Right atrium auricular region (tissue), 2 donors: Measurements from ENCODE around the gene EFNA3. TPM values are rescaled to one million over a fixed set of nuclear protein-coding genes. Genes with fewer than 3 reads are reported as not detected.

Experiments used
- DNase-seq: peaks from one replicate; pipeline ENCODE4 v3.0.0-alpha.2; 2019; ENCODE audit warnings: low spot score
- H3K27ac ChIP-seq, 2 donors: fragments of 200-600 bp; sonication (generic); 1 replicate in 1 of 2; 2 replicates in 1 of 2; pipeline ENCODE4 v1.5.1; 2016 to 2019
- H3K27me3 ChIP-seq, 2 donors: fragments of 200-600 bp; sonication (generic); one replicate each; pipeline versions ENCODE4 v1.5.1 to v1.6.0; 2017 to 2019
- H3K36me3 ChIP-seq: fragments of 200-600 bp; sonication (generic); one replicate; pipeline ENCODE4 v1.5.1; 2016
- H3K4me1 ChIP-seq, 2 donors: fragments of 200-600 bp; sonication (generic); one replicate each; pipeline versions ENCODE4 v1.5.1 to v1.6.0; 2017 to 2019
- H3K4me3 ChIP-seq, 2 donors: fragments of 200-600 bp; sonication (generic); 1 replicate in 1 of 2; 2 replicates in 1 of 2; pipeline ENCODE4 v1.5.1; 2017 to 2019; ENCODE audit warnings: mild to moderate bottlenecking in 1 of 2, moderate library complexity in 1 of 2
- H3K9me3 ChIP-seq, 2 donors: fragments of 200-600 bp; sonication (generic); one replicate each; pipeline ENCODE4 v1.5.1; 2019
- total RNA-seq, 2 donors: library from RNA; depleted of rRNA; stranded (reverse); fragments of >200 nt; gene quantifications; one replicate each; pipeline ENCODE4 v1.1.0, GENCODE V29; 2016
- TF ChIP-seq, protein P1 (sequence below), 2 donors: fragments of 200-600 bp; sonication (generic); IDR thresholded peaks; one replicate each; pipeline ENCODE4 v1.5.1; 2019; ENCODE audit warnings: antibody characterized with exemption in 2 of 2

The EFNA3 gene
- total RNA-seq, 2 donors from 2014 or later = 3.2 TPM; not detected in 1

DNA sequence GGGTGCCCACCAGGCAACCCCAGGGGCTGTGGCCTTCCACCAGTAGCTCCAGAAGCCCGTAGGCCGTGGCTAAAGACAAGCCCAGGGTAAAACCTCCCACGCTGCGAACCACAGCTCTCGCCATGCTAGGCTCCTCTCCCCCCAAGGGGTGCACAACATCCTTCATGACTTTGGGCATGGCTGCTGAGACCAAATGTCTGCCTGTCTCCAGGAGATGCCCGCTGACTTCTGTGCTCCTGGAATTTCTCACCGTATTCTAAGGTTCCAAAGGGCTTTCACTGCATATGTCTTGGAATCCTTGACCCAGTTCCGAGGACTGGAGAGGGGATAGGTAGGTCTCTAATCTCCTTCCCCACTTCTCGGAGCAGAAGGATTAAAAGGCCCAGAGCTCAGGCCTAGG lies 45.1 kb upstream of the EFNA3 start, which contains the start of the genes DCST1 and DCST2:
Gene DCST1, plus strand, starts transcription at position 301 of the 400 bp plus-strand sequence. CDS start 213 bp downstream, outside the sequence.
Gene DCST2, minus strand, starts transcription at position 258 of the 400 bp plus-strand sequence. Its CDS starts 80 bp downstream, at position 178.
- no peak for DNase-seq
- H3K27ac ChIP-seq = no peak within 1 kb of the TSS
- H3K9me3 ChIP-seq = no peaks in the 10 kb centered on the region
- no peak within 1 kb of the TSS for H3K4me3 ChIP-seq
- no peaks in the 10 kb centered on the region for H3K27me3 ChIP-seq
- H3K4me1 ChIP-seq = peaks cover 0 to 1% of the 10 kb centered on the region in 2 donors
- TF ChIP-seq, protein P1, sequence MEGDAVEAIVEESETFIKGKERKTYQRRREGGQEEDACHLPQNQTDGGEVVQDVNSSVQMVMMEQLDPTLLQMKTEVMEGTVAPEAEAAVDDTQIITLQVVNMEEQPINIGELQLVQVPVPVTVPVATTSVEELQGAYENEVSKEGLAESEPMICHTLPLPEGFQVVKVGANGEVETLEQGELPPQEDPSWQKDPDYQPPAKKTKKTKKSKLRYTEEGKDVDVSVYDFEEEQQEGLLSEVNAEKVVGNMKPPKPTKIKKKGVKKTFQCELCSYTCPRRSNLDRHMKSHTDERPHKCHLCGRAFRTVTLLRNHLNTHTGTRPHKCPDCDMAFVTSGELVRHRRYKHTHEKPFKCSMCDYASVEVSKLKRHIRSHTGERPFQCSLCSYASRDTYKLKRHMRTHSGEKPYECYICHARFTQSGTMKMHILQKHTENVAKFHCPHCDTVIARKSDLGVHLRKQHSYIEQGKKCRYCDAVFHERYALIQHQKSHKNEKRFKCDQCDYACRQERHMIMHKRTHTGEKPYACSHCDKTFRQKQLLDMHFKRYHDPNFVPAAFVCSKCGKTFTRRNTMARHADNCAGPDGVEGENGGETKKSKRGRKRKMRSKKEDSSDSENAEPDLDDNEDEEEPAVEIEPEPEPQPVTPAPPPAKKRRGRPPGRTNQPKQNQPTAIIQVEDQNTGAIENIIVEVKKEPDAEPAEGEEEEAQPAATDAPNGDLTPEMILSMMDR (IDR thresholded peaks at IDR 0.05) = no peak
- H3K36me3 ChIP-seq = no peaks in the 10 kb centered on the region

DNA sequence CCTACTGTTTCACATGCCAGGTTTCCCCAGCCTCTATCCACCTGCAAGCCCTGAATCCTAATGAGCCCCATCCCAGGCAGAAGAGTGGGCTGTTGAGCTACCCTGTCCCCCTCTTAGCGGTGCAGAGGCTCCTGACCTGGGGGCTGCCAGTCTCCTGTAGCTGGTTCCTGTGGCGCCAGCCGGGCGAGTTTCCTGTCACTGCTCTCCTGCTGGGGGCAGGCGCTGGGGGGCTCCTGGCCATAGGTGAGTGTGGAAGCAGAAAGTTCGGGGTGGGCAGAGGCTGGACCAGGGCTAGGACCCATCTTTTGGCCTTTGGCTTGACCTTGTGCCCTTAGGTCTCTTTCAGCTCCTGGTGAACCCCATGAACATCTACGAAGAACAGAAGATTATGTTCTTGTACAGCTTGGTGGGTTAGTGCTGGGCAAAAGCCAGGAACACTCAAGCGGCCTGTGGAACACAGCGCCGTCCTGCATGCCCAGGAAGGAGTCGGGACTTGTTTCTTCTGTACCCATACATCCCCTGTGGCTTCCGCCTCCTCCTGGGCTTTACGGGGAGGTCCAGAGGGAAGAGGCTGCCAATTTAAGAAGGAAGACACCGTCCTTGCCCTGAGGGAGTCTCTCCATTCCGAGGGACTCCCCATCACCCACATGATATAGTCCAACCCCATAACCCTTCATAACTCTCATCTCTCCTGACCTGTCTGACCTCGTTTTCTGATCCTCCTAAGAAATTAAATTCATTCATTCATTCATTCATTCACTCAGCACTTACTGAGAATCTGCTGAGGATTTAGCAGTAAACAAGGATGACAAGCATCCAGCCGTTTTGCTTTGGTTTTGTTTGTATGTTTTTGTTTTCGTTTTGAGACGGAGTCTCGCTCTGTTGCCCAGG lies 44.1 kb upstream of the EFNA3 start:
- Histone ChIP-seq H3K4me3 (no peak overlapping the region), H3K27me3 (no peaks in the 10 kb centered on the region), H3K36me3 (no peaks in the 10 kb centered on the region), H3K9me3 (no peaks in the 10 kb centered on the region), H3K4me1 (peaks cover 0 to 9% of the 10 kb centered on the region in 2 donors), H3K27ac (no peak overlapping the region)
- TF ChIP-seq, protein P1 (IDR thresholded peaks at IDR 0.05) = no peak
- no peak for DNase-seq

GRCh38 chr1:155035936-155036335 lies 42.7 kb upstream of the EFNA3 start:
- Histone ChIP-seq H3K27ac (no peak overlapping the region), H3K27me3 (no peaks in the 10 kb centered on the region), H3K4me3 (no peak overlapping the region), H3K9me3 (no peaks in the 10 kb centered on the region), H3K36me3 (no peaks in the 10 kb centered on the region), H3K4me1 (peaks cover 0 to 9% of the 10 kb centered on the region in 2 donors)
- TF ChIP-seq, protein P1 (IDR thresholded peaks at IDR 0.05) = no peak
- DNase-seq = no peak

DNA sequence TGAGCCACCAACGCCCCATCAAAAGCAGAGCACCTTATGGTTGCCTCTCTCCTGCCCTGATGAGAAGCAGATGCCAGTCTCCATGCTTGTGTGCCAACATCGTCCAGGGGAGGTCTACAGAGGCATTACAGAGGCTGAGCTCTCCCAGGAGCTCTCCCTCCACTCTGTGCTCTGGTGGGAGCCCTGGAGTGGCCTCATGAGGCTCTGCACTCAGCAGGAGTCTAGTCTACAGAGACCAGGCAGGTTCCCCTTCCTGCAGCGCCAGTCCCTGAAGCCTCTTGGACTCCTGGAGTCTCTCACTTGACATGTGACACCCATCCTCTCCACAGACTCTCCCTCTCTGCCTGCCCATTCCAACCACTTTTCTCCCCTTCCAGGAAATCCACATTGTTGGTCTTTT lies 41.6 kb upstream of the EFNA3 start:
- Histone ChIP-seq H3K4me3 (no peak overlapping the region), H3K27ac (no peak overlapping the region), H3K27me3 (no peaks in the 10 kb centered on the region), H3K4me1 (peaks cover 0 to 9% of the 10 kb centered on the region in 2 donors), H3K9me3 (no peaks in the 10 kb centered on the region), H3K36me3 (no peaks in the 10 kb centered on the region)
- TF ChIP-seq, protein P1 (IDR thresholded peaks at IDR 0.05) = no peak
- no peak for DNase-seq

DNA sequence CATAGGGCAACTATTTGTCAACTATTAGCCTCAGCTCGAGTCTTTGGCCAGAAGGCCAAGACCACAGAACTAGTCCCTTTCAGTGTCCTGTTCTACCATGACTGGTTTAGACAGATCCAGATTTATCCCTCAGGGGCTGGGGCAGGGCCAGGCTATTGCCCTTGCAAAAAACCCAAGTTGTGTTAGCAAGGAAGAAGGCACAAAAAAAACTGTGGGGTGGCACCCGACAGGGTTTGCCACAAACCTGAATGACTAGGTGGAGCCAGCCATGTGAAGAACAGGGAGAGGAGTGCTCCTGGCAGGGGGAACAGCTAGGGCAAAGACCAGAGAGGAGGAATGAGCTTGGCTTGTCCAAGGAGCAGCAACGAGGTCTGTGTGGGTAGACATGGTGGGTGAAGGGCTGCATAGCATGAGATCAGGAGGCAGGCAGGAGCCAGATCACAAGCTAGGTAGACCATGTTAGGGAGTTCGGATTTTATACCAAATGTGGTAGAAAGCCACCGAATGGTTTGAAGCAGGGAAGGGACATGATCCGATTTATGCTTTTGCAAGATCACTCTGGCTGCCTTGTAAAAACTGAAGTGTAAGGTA lies 40.7 kb upstream of the EFNA3 start:
- DNase-seq = no peak
- H3K9me3 ChIP-seq = no peaks in the 10 kb centered on the region
- no peak overlapping the region for H3K4me3 ChIP-seq
- H3K27me3 ChIP-seq = no peaks in the 10 kb centered on the region
- no peak overlapping the region for H3K27ac ChIP-seq
- TF ChIP-seq, protein P1 (IDR thresholded peaks at IDR 0.05) = no peak
- no peaks in the 10 kb centered on the region for H3K36me3 ChIP-seq
- peaks cover 0 to 9% of the 10 kb centered on the region in 2 donors for H3K4me1 ChIP-seq
